ENCODE results near the gene GPRIN3.

DNA sequence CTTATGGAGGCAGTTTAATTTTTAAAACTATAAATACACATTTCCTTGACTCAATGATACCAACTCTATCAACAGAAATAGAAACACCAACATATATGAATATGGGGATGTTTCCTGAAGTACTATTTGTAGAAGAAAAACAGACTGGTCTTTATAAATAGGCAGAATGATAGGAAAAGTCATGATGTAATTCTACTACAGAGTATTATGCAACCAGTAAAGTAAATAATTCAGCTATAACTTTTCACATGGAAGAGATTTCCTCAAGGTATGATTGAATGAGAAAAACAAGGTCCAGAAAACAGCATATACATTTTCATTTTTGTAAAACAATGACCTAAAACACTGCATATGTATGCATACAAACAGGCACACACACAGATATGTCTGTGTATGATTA, 56.2 kb downstream of the GPRIN3 start:
- TF ChIP-seq, protein P1, sequence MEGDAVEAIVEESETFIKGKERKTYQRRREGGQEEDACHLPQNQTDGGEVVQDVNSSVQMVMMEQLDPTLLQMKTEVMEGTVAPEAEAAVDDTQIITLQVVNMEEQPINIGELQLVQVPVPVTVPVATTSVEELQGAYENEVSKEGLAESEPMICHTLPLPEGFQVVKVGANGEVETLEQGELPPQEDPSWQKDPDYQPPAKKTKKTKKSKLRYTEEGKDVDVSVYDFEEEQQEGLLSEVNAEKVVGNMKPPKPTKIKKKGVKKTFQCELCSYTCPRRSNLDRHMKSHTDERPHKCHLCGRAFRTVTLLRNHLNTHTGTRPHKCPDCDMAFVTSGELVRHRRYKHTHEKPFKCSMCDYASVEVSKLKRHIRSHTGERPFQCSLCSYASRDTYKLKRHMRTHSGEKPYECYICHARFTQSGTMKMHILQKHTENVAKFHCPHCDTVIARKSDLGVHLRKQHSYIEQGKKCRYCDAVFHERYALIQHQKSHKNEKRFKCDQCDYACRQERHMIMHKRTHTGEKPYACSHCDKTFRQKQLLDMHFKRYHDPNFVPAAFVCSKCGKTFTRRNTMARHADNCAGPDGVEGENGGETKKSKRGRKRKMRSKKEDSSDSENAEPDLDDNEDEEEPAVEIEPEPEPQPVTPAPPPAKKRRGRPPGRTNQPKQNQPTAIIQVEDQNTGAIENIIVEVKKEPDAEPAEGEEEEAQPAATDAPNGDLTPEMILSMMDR (IDR thresholded peaks at IDR 0.05; ENCODE audit: low read depth, low read length) = no peak
- no peak for TF ChIP-seq EZH2phosphoT487 (IDR thresholded peaks at IDR 0.05; ENCODE audit: low read depth)

All from OCI-LY3 (cell line).